GM13976 (cell line): Measurements from ENCODE around the gene ZNF574.
"Not testable (repeated sequence)": the region's sequence is repeated elsewhere in the genome, so short reads cannot be mapped to it uniquely, and the experiment has no call there.

Source experiments
- DNase-seq: peaks from one replicate; pipeline ENCODE4 v3.0.0; 2012; ENCODE audit warnings: low spot score
- in situ Hi-C: fragments of 300-500 bp; cut with MboI; formaldehyde crosslinking; loops from one replicate; pipeline ENCODE4 v1.12.0; 2022; ENCODE audit warnings: low sequenced_read_pairs, mixed read lengths, inconsistent platforms; ENCODE audit not compliant: unreplicated experiment
- TF ChIP-seq, protein P1 (sequence below): IDR thresholded peaks from 2 replicates; pipeline ENCODE4 v1.5.1; 2012; ENCODE audit warnings: borderline replicate concordance, mild to moderate bottlenecking; ENCODE audit not compliant: insufficient read depth; ENCODE audit errors: extremely low read depth, missing control alignments, control extremely low read depth

Gene ZNF574

DNA sequence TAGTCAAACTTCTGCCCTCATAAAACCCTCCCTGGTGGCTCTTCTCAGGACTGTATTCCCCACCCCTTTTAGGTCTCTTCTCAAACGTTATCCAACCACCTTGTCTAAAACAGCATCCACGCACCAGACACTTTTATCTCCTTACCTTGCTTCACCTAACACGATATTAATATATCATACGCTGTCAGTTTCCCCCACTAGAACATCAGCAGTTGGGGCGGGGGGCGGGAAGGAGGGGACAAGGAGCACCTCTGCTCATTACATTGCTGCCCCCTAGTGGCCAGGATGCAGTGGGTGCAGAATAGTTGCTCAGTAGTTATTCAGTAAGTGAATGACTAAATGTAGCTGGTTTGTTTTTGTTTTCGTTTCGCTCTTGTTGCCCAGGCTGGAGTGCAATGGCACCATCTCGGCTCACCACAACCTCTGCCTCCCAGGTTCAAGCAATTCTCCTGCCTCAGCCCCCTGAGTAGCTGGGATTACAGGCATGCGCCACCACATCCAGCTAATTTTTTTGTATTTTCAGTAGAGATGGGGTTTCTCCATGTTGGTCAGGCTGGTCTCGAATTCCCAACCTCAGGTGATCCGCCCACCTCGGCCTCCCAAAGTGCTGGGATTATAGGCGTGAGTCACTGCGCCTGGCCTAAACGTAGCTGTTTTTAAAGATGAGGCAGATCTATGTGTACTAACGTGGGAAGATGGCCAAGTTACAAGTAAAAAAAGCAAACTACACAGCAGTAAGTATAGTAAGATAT, 41.1 kb upstream of the ZNF574 start:
- TF ChIP-seq, protein P1, sequence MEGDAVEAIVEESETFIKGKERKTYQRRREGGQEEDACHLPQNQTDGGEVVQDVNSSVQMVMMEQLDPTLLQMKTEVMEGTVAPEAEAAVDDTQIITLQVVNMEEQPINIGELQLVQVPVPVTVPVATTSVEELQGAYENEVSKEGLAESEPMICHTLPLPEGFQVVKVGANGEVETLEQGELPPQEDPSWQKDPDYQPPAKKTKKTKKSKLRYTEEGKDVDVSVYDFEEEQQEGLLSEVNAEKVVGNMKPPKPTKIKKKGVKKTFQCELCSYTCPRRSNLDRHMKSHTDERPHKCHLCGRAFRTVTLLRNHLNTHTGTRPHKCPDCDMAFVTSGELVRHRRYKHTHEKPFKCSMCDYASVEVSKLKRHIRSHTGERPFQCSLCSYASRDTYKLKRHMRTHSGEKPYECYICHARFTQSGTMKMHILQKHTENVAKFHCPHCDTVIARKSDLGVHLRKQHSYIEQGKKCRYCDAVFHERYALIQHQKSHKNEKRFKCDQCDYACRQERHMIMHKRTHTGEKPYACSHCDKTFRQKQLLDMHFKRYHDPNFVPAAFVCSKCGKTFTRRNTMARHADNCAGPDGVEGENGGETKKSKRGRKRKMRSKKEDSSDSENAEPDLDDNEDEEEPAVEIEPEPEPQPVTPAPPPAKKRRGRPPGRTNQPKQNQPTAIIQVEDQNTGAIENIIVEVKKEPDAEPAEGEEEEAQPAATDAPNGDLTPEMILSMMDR = peak; percentile 85
- in situ Hi-C loops = not testable (repeated sequence)
- peak; percentile 86 for DNase-seq

DNA sequence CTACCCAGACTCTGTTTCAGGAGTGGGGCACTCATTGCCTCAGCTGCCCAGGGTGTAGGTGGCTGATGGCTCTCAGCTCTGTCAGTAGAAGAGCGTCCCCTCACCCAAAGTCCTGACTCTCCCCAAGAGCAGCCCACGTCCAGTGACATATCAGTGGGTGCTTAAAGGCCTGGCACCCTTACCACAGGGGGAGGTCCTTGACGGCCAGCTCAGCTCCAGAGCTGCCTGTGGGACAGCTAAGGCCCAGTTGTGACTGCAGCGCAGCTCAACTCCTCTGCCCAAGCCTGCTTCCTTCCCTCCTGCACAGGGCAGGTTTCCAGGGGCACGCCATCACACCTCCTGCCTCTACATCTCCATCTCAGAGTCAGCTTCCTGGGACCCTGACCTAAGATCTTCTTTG, 38.3 kb upstream of the ZNF574 start:
- TF ChIP-seq, protein P1 = no peak
- no peak for DNase-seq
- in situ Hi-C loops = no loop called here

DNA sequence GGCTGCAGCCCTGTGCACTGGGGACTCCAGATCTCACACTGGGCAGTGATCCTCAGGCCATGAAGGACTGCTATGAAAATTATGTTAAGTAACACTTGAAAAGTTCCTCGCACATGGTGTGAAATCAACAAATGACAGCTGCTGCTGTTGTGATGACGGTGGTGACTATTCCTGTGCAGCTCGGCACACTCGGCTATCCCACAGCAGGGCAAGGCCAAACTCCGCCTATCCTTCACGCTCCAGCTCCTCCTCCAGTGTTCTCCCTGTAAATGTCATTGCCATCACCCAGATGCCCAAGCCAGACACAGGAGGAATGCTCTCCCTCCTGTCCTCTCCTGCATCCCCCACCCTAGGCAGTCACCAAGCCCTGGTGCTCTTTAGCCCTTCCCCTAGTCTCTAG, 37.3 kb upstream of the ZNF574 start:
- in situ Hi-C loops = no loop called here
- no peak for DNase-seq
- TF ChIP-seq, protein P1 = no peak

DNA sequence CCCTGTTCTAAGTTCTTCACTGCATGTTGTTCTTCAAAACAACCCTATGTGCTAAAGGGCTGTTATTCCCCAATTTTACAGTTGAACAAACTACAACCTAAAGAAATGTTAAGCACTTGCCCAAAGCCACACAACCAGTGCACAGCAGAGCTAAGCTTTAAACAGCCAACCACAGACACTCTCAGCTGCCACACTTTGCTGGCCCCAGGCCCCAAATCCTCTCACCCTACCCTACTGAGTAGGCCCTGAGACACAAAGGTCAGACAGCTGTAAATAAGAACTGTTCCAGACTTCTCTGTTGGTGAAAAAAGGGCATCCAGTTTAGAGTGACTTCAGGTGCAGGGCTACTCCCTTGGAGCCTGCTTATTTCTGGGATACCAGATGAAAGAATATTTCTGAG, 35.9 kb upstream of the ZNF574 start:
- TF ChIP-seq, protein P1 = no peak
- DNase-seq = no peak
- in situ Hi-C loops = no loop called here

DNA sequence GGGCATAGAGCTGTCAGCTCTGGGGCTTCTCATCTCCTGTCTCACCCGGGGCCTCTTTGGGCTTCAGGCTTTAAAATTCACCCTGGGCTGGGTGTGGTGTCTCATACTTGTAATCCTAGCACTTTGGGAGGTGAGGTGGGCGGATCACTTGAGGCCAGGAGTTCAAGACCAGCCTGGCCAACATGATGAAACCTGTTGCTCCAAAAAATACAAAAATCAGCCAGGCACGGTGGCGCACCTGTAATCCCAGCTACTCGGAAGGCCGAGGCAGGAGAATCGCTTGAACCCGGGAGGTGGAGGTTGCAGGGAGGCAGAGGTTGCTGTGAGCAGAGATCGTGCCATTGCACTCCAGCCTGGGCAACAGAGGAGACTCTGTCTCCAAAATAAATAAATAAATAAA, 35.5 kb upstream of the ZNF574 start:
- in situ Hi-C loops, DNase-seq: not testable (repeated sequence)

DNA sequence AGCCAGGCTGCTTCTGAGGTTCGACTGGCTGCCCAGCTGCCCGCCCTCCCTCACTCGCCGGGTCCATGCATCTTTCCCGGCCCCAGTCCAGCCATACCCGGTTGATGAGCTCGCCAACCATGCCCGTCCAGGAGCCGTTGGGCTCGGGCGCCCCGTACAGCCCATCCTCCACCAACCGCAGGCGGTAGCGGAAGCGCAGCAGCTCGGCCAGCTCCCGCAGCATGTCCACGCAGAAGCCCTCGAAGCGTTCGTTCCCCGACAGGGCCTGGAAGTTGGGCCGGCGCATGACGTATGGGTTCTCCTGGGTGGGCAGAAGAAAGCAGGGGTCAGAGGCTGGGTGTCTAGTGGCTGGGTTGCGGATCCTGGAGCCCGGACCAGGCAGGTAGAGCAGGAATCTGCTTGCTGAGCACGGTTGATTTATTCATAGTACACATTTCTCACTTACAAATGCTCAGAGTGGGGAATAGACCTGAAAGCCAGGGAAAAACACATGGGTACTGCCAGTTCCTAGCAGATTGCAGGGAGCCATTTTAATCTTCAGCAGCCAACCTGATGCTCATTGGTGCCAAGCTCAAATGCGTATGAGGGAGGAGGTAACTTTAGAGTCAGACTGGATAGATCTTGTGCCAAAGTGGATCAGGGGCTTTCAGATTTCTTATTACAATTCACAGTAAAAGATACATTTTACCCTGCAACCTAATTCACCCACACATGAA, 33.4 kb upstream of the ZNF574 start:
- TF ChIP-seq, protein P1 = no peak
- DNase-seq = no peak
- in situ Hi-C loops = no loop called here

DNA sequence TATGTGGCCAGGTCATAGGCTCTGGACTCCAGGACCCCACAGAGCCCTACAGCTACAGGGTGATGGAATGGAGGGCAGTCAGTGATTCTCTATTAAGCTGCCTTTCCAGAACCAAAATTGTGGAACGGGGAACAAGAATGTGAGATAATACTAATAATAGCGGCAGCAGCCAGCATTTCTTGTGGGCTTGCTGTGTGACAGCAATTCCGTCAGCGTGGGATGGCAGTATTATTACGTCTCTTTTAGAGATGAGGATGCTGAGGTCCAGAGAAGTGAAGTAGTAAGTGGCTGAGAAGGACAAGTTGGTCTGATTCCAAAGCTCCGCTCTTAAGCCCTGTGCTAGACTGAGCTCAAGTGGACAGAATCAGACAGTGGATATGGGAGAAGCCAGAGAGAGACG, 30.4 kb upstream of the ZNF574 start:
- in situ Hi-C loops = no loop called here
- DNase-seq = no peak
- TF ChIP-seq, protein P1 = no peak
